Measurements from ENCODE around the gene RAX. TPM values are rescaled to one million over a fixed set of nuclear protein-coding genes. Genes with fewer than 3 reads are reported as not detected.

Gene RAX
- total RNA-seq, 1 experiment from 2014 or later = 0.94 TPM

GRCh38 chr18:59229191-59229590 is 44.1 kb downstream of the RAX start:
- Mint-ChIP-seq H3K27me3 (ENCODE audit: low read depth) (peaks cover 79% of the 10 kb centered on the region), H3K4me3 (no peak overlapping the region), H3K27ac (no peak overlapping the region), H3K9me3 (peaks cover 3% of the 10 kb centered on the region; the same call in 1 of the 2 replicates), H3K4me1 (0 out of 2 replicates have a peak, but pooled peaks cover 3% of the 10 kb centered on the region), H3K36me3 (no peaks in the 10 kb centered on the region)
- ChIA-PET POLR2A (interaction anchor here (0.7 kb wide), 1 partner anchor 9 kb away, joined by 4 read pairs; the partner anchor contains the start of gene GRP), CTCF (interaction anchor here (0.8 to 1.5 kb wide), 5 partner anchors 8 to 173 kb away, joined by 3 to 4 read pairs (median 3); partner anchors contain the start of gene GRP)
- no peak for TF ChIP-seq JAZF1 (CRISPR knock-in tag; IDR thresholded peaks at IDR 0.05)
- TF ChIP-seq MAX (CRISPR knock-in tag; IDR thresholded peaks at IDR 0.05) = no peak
- TF ChIP-seq STAT6 (CRISPR knock-in tag; conservative IDR thresholded peaks at IDR 0.05; ENCODE audit: low read depth) = no peak
- TF ChIP-seq ZNF416 (CRISPR knock-in tag; IDR thresholded peaks at IDR 0.05) = no peak
- TF ChIP-seq ZNF671 (CRISPR knock-in tag; IDR thresholded peaks at IDR 0.05) = no peak
- no peak for TF ChIP-seq ZNF532 (CRISPR knock-in tag; IDR thresholded peaks at IDR 0.05; ENCODE audit: borderline replicate concordance)
- TF ChIP-seq TP53 (CRISPR knock-in tag; IDR thresholded peaks at IDR 0.05) = no peak
- TF ChIP-seq PRDM15 (CRISPR knock-in tag; IDR thresholded peaks at IDR 0.05) = no peak
- no peak for TF ChIP-seq FOXJ3 (CRISPR knock-in tag; IDR thresholded peaks at IDR 0.05; ENCODE audit: borderline replicate concordance)
- no peak for TF ChIP-seq GABPB1 (CRISPR knock-in tag; IDR thresholded peaks at IDR 0.05)
- DNase-seq (ENCODE audit: low spot score) (no peak), ATAC-seq (no peak)

- Mint-ChIP-seq H3K27ac (no peak overlapping the region), H3K9me3 (peaks cover 3% of the 10 kb centered on the region; the same call in 1 of the 2 replicates), H3K4me1 (0 out of 2 replicates have a peak, but pooled peaks cover 3% of the 10 kb centered on the region), H3K36me3 (no peaks in the 10 kb centered on the region), H3K4me3 (no peak overlapping the region), H3K27me3 (ENCODE audit: low read depth) (peaks cover 87% of the 10 kb centered on the region)
- ChIA-PET POLR2A (no interaction called here), CTCF (interaction anchor here (1.2 to 1.5 kb wide), 2 partner anchors 20 to 174 kb away, joined by 3 to 4 read pairs; no protein-coding TSS in a partner anchor)
- ATAC-seq = no peak
- DNase-seq (ENCODE audit: low spot score) = no peak
- TF ChIP-seq PRRX2 (CRISPR knock-in tag; IDR thresholded peaks at IDR 0.05) (no peak), ATF1 (CRISPR knock-in tag; IDR thresholded peaks at IDR 0.05) (no peak), GRHL2 (CRISPR knock-in tag; IDR thresholded peaks at IDR 0.05; ENCODE audit: insufficient replicate concordance, severe bottlenecking) (no peak), ZNF281 (CRISPR knock-in tag; IDR thresholded peaks at IDR 0.05) (no peak), TCF7 (CRISPR knock-in tag; IDR thresholded peaks at IDR 0.05; ENCODE audit: low read depth) (no peak), ESRRA (CRISPR knock-in tag; IDR thresholded peaks at IDR 0.05; ENCODE audit: borderline replicate concordance) (no peak), ZNF416 (CRISPR knock-in tag; IDR thresholded peaks at IDR 0.05) (no peak), MXD4 (CRISPR knock-in tag; IDR thresholded peaks at IDR 0.05; ENCODE audit: borderline replicate concordance) (no peak), SOX15 (CRISPR knock-in tag; IDR thresholded peaks at IDR 0.05) (no peak), KAT7 (CRISPR knock-in tag; IDR thresholded peaks at IDR 0.05; ENCODE audit: borderline replicate concordance) (no peak), ZMAT4 (CRISPR knock-in tag; IDR thresholded peaks at IDR 0.05) (no peak), FOXJ3 (CRISPR knock-in tag; IDR thresholded peaks at IDR 0.05; ENCODE audit: borderline replicate concordance) (no peak), ZNF317 (CRISPR knock-in tag; IDR thresholded peaks at IDR 0.05; ENCODE audit: borderline replicate concordance, low read depth) (no peak)
These were observed 44.9 kb downstream of the RAX start for GRCh38 chr18:59228351-59228750.
